GM19467 (cell line): ENCODE results near the gene ETV4.
A peak's percentile ranks its signal among the peaks of the same experiment; 100 is the strongest.
"Not testable (repeated sequence)": the region's sequence is repeated elsewhere in the genome, so short reads cannot be mapped to it uniquely, and the experiment has no call there.

Experiments
- ATAC-seq: cut with Tn5 transposase; IDR thresholded peaks from one replicate; pipeline ENCODE4 v1.9.1; 2021; ENCODE audit warnings: mild to moderate bottlenecking, moderate library complexity; ENCODE audit not compliant: unreplicated experiment

The ETV4 gene

GRCh38 chr17:43517615-43518386 is 28.3 kb downstream of the ETV4 start:
- ATAC-seq, result no peak

- no peak for ATAC-seq
Measured at GRCh38 chr17:43517161-43517560, 29.0 kb downstream of the ETV4 start.

DNA sequence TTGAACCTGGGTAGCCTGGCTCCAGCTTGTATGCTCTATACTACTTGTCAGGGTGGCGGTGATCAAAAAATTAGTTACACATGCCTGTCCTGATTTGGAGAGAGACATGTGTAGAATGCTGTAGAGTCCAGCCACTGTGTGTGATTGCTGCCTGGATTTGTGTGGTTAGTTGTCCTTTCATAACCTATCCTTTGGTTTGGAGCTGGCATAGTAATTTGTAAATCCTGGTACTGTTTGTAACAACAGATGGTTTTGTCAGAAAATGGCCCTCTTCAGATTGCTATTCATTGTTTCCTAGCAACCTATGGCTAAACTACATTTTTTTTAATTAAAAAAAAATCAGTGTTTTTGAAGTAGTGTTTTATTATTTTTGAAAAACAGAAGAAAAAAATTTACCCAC is 30.5 kb downstream of the ETV4 start:
- ATAC-seq, result no peak

- not testable (repeated sequence) for ATAC-seq
Measured at GRCh38 chr17:43511199-43511598, 34.9 kb downstream of the ETV4 start.

DNA sequence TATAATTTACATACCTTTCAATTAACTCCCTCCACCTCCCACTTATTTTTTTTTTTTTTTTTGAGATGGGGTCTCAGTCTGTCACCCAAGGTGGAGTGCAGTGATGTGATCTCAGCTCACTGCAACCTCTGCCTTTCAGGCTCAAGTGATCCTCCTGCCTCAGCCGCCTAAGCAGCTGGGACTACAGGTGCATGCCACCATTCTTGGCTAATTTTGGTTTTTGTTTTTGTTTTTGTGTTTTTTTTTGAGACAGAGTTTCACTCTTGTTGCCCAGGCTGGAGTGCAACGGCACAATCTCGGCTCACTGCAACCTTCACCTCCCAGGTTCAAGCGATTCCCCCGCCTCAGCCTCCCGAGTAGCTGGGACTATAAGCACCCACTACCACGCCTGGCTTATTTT is 36.7 kb downstream of the ETV4 start:
- ATAC-seq, result not testable (repeated sequence)

DNA sequence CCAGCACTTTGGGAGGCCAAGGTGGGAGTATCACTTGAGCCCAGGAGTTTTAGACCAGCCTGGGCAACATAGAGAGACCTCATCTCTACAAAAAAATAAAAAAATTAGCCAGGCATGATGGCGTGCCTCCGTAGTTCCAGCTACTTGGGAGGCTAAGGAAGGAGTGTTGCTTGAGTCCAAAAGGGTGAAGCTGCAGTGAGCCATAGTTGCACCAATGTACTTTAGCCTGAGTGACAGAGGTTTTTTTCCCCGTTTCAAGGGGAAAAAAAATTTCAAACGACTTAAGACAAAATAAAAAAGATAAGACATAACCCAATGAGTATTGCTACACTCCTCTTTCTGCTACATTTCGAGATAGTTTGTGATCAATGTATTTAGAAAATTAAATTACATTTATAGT is 55.5 kb downstream of the ETV4 start:
- no peak for ATAC-seq

GRCh38 chr17:43483674-43484551 is 62.2 kb downstream of the ETV4 start, which contains the start of gene DHX8:
DHX8 (plus strand) TSS chr17:43483975; CDS start chr17:43484038, 63 bp downstream.
- ATAC-seq, result peak; percentile 91

DNA sequence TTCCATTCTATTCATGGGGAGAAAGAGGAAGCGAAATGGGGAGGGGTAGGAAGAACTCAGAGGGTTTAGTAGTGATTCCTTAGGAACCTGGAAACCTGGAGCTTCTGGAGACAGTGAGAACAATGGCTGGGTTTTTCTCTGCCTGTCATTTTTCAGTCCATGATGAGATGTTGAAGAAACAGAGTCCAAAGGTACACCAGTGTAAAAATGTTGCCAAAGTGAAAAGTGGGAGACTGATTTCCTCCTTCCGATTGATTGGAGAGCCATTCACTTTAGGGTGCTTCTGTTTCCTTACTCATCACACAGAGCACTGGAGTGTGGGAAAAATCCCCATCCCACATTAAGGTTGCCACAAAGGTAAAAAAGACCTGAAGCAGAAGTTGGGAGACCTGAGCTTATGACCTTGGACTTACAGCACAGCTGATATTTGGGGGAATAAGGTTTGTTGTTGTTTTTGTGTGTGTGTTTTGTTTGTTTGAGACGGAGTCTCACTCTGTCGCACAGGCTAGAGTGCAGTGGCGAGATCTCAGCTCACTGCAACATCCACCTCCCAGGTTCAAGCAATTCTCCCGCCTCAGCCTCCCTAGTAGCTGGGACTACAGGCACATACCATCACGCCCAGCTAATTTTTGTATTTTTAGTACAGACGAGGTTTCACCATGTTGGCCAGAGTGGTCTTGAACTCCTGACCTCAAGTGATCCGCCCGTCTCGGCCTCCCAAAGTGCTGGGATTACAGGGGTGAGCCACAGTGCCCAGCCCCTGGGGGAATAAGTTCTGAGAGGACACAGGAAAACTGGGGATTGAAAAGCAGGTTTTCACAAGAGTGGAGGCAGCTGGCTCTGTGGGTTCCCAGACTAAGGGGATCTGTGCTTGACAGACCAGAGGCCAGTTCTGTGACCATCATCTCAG is 63.8 kb downstream of the ETV4 start:
- no peak for ATAC-seq

DNA sequence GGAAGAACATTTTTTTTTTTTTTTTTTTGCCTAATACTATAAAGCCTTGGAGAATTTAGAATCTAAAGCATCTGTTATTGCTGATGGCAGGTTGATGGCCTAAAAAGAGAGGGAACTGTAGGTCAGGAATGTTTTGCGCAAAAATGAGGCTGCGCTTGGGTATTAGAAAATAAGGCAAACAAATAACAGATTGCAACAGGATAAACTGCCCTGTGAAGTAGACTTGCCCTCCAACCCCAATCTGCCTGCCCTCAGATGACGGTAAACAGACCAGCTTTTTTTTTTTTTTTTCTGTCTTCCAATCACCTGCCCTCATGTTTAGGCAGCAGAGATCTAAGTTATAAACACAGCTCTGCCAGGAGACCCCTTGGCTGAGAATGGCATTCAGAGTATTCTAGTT is 66.2 kb downstream of the ETV4 start:
- no peak for ATAC-seq
